Muscle of back (tissue), 11 donors: ENCODE measurements around the gene PGBD5. TPM values are rescaled to one million over a fixed set of nuclear protein-coding genes. Genes with fewer than 3 reads are reported as not detected.

Experiments
- DNase-seq, 3 donors: peaks; one replicate each; pipeline versions ENCODE4 v3.0.0 to v3.0.0-alpha.2; 2013
- polyA plus RNA-seq, 10 donors: library from polyadenylated mRNA; unstranded; fragments of 120-200 nt; gene quantifications; one replicate each; pipeline ENCODE4 v1.2.1, GENCODE V29; 2013; ENCODE audit not compliant: insufficient read length in 10 of 10

PGBD5 gene
- polyA plus RNA-seq, 10 donors, result 5.2 to 39.1 (median 20.1) TPM

DNA sequence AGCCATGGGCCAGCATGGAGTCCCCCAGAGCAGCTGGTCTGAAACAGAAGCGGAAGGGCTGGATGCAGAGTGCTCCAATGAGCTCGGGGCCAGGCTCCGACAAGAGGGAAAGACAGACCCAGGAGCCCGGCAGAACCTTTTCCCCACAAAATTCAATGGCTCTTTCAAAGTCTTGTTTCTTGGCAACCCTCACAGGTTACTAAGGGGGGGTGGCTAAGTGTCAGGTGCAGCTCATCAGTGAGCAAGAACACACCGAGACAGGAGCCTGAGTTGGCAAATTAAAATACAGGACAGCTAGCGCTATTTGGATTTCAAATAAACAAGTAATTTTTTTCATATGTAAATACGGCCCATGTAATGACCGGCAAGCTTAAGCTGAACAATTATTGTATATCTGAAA lies 27.3 kb downstream of the PGBD5 start:
- no peak for DNase-seq

DNA sequence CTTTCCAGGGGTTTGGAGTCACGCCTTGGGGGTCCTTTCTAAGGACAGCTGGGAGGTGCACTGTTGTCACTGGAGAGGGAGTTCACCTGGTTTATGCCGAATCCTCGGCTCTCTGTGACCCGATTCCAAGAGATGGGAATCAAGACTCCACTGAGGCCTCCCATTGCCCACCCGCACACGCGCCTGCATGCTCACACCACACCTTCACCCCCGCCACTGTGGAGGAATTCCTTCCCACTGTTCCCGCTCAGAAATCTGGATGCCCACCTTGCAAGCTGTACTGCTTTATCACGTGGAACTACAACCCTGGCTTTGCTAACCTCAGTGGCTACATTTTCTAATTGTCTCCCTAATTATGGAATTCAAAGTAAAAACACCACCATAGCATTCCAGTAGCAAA lies 29.2 kb downstream of the PGBD5 start:
- DNase-seq, result no peak

DNA sequence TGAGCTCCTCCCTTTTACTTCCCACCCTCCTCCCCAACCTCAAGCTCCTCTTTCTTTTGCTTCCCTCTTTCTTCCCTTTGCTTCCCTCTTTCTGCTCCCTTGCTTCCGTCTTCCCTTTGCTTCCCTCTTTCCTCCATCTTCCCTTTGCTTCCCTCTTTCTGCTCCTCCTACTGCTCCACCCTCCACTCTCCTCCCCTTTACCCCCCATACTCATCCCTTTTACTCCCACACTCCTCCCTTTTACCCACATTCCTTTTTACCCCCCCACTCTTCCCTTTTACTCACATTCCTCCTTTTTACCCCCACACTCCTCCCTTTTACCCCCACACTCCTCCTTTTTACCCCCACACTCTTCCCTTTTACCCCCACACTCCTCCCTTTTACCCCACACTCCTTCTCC lies 30.2 kb downstream of the PGBD5 start:
- DNase-seq, result no peak

DNA sequence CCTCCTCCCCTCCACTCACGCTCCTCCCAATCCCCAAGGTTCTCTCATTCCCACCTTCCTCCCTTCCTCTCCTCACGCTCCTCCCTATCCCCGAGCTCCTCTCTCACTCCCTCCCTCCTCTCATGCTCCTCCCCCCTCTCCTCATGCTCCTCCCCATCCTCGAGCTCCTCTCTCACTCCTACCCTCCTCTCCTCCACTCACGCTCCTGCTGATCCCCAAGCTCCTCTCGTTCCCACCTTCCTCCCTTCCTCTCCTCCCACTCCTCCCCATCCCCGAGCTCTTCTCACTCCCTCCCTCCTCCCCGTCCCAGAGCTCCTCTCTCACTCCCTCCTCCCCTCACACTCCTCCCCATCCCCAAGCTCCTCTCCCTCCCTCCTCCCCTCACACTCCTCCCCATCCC lies 31.4 kb downstream of the PGBD5 start:
- no peak for DNase-seq

DNA sequence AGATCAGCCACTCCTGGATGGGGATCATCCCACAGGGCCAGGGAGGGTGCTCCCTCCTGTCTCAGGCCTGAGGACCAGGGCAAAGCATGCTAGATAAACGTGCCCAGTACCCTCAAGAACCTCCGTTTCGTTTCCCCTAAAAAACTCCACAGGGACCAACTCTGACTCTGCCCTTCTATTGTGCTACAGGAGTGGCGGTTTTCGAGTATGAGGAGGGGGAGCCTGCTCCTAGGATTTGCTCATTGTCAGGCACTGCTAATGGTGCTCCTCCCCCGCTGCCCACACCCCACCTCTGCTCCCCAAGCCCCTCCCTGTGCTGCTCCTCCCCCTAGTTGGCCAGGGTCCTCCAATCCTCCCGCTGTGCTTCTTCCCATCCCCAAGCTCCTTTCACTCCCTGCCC lies 32.0 kb downstream of the PGBD5 start:
- DNase-seq, result no peak

DNA sequence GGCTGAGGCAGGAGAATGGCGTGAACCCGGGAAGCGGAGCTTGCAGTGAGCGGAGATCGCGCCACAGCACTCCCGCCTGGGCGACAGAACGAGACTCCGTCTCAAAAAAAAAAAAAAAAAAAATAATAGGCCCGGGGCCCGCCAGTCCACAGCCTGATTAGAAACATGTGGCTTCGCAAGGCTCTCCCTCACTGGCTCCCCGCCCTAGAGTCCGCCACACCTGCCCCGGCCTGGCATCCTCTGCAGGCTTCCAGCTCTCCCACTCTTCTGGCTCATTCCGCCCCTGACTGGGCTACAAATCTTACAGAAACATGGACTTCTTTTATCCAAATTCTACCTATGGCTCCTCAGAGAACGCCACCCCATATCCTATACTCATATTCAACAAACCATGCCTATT lies 32.4 kb downstream of the PGBD5 start:
- DNase-seq, result no peak

DNA sequence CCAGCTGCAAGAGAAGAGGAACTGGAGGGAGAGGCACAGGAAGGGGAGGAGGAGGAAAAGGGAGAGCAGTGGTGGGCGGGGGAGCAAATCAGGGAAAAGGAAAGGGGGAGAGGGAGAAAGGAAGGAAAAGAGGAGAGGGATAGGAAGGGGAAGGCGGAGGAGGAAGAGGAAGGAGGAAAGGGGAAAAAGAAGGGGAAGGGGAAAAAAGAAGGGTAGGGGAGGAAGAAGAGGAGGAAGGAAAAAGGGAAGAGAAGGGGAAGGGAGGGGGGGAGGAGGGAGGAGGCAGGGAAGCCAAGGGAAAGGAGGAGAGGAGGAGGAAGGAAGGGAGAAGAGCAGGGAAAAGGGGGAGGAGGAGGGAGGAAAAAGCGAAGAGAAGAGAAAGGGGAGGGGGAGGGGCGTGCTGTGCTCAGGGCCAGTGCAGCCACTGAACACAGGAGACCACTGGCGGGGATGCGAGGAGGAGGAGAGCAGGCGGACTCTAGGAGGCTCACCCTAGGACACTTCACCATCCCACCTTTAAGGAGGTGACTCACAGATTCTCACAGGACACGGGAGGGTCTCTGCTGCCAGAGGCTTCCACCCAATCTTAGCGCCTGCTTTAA lies 33.1 kb downstream of the PGBD5 start:
- no peak for DNase-seq

DNA sequence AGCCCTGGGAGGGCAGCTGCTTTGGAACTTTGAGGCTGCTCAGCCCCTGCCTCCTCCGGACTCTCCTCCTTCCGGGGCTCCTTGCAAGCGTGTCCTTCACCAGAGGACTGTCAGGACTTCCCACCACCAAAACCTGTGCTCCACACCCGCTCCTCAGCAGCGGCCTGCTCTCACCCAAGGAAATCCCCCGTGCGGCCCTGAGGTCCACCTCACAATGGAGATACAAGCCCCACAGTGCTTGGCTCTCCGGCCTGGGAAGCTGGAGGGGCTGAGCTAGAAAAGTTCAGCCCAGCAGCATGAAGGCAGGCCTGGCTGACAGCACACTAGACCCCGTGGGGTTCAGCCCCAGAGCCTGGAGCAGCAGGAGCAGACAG lies 33.6 kb downstream of the PGBD5 start:
- no peak for DNase-seq

DNA sequence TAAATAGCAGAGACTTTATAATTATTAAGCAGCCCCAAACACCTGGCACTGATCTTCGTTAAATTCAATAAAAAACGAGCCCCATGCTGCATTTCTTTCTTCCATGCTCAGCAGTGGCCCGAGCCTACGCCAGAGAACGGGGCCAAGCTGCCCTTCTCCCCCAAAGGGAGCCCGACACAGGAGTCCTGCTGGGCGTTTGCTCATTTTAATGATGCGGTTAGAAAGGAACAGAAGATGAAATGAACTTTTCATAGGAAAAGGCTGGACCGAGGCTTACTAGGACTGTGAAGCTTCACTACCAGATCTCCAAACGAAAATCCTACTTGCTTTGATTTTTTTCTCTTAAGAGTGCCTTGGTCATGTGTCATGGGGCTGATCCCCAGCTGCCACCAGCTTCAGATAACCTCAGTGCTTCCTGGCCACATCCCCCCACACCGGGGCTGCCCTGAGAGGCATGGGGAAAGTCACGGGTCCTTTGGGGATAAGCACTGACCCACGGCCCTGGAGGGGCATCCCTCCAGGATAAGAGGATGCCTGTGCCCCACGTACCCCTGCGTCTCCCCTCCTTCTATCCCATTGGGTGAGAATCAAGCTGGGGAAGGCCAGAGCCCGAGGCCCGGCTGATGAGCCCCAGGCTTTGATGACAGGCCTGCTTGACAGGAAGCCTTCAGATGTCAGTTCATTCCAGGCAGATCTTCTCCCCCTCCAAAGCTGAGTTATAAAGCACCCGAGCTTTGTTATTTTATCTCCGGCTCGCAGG lies 34.2 kb downstream of the PGBD5 start:
- DNase-seq, result no peak

DNA sequence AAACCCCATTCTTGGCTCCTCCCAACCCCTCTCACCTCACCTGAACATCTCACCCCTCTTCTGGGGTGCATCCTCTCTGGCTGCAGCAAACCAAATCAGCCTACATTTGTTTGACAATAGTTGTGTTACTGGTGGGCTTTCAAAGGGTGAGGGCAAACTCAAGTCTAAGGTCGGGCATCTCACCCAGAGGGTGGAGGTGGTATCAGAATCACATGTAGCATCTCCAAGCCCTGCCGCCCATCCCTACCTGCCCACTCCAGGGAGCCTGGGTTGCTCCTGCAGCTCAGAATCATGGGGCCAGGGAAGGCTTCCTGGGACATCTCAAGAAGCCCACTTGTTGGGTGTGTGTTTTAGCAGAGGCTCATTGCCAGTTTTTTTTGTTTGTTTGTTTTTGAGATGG lies 35.8 kb downstream of the PGBD5 start:
- no peak for DNase-seq

DNA sequence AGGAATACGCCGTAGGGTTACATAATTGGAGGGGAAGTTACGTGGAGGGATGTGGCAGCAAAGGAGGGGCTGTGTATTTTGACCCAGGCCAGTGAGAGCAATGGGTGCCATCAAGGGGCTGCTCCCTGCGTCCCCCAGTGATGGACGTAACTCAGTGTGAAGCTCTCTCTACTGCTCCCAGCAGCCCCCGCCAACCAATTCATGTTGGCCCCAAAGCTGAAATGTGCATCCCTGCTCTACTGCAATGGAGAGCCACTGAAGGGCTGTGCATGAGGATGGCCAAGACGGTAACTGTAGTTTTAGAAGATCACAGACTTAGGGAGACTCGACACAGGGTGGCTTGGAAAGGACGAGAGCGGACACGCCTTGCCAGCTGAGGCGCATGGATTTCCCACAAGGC lies 38.3 kb downstream of the PGBD5 start:
- DNase-seq, result no peak

DNA sequence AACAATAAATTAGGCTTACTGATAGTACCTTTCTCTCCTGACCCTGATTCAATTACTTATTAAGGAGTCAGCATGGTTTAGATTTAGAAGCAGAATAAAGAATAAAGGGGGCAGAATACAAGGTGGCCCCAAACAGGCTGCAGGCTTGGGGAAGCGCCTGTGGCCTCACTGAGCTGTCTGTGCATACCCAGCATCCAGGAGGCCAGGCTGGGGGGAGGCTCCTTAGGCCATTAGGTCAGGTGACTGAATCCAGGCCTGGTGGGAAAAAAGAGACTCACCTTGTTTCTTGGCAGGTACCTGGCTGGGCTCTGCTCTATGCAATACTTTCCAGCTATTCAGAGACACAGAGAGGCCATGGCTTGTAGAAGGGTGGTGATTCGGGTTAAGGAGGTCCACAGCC lies 38.8 kb downstream of the PGBD5 start:
- no peak for DNase-seq

DNA sequence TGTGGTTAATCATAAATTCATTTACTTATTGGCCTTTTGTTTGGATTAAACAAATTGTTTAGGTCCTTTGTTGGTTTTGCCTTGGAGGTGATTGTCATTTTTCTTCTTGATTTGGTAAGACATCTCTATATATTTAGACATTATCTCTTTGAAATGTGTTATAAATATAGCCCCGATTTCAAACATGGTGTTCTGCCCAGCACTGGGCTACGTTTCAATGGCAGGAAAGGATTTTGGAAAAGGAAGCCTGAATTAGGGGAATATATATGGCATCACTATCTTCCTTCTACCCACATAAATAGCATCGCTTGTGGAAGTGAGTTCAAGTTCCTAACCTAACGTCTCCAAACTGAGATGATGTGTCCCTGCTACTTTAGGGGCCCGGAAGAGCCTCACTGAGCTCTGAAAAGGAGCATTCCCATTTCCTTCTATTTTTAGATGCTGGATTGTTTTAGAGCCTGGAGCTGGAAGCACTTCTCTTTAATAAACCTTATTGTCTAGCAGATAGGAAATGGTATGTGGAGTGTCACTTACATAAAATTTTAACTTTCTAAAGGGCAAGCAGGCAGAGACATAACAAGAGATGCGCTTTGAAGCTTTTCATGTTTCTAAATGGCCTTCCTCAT lies 39.4 kb downstream of the PGBD5 start:
- no peak for DNase-seq

DNA sequence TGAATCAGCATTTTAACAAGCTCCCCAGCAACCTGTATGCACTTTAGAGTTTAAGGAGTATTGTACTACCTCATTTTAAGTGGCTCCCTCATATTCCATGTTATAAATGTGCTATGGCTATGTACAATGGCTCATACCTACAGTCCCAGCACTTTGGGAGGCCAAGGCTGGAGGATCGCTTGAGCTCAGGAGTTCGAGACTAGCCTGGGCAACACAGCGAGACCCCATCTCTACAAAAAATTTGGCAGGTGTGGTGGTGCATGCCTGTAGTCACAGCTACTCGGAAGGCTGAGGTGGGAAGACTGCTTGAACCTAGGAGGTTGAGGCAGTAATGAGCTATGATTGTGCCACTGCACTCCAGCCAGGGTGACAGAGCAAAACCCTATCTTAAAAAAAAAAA lies 40.2 kb downstream of the PGBD5 start:
- no peak for DNase-seq

DNA sequence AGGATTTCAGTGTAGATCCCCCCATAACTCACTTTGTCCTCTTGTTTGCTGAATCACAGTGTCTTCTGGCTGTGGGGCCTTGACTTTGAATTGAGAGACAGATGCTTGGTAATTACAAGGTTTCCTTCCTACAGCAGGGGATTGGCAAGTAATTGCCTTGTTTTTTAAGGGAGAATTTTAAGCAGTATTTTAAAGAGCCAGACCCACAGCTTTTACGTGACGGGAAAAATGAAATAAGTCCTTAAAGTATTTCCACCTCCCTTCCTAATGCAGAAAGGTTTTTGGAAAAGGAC lies 41.0 kb downstream of the PGBD5 start:
- DNase-seq, result no peak

DNA sequence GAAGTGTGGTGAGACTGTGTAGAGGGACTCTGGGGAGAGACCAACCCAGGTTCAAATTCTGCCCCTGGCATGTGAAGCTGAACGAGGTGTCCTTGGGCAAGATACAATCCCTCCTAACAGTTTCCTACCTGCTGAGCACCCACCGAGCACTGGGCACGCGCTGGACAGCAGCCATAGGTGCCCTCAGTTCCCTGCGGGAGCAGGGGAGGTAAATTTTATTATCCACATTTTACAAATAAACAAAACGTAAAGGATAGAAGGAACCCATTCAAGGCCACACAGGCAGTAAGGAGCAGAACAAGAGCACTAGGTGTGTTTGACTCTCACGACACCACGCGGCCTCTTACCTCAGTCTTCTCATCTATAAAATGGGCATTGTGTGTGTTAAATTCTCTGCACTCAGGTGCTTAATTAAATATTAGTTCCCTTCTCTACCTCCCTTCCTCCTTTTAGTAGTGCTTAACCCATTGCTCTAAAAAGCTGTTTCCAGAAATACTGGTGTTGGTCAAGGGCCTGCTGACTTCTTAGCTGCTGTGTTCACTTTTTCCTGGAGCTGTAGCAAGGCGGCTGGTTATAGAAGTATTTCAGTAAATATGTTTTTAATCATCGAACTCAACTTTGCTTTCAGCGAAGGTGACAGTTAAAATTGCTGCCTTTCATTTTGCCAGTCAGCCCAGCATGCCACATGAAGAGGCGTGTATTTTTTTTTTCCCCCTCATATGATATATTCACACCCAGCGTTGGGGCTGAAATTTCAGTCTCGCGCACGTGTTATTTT lies 41.6 kb downstream of the PGBD5 start:
- DNase-seq, result no peak

DNA sequence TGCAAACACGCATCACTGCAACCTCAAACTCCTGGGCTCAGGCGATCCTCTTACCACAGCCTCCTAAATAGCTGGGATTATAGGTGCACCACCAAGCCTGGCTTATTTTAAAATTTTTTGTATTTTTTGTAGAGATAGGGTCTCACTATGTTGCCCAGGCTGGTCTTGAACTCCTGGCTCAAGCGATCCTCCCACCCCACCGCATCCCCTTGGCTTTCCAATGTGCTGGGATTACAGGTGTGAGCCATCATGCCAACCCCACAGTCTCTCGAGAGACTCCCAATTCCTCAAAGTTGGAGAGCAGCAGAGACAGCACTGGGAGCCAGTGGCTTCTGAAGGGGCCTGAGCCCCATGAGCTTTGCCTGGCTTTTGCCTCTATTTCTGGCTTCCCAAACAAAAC lies 42.7 kb downstream of the PGBD5 start:
- no peak for DNase-seq

DNA sequence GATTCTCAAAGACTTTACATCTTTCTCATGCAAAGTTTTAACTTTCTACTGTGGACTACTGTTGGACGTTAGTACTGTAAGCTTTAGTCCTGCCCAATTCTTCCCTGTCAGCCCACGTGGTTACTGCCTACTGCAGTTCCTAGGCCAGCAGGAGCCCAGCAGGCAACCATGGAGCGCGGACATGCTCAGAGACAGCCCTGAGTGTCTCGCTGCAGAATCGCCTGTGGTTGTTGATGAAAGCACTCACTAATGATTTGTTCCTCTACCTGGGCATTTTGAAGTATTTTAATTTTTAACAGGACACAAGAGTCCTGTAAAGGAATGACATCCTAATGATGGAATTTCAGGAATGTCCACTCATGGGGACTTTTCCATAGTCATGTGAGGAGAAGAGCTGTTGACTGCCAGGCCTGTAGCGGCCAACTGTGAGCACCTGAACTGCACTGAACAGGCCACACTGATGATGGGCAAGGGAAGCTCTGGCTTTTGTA lies 44.1 kb downstream of the PGBD5 start:
- no peak for DNase-seq

DNA sequence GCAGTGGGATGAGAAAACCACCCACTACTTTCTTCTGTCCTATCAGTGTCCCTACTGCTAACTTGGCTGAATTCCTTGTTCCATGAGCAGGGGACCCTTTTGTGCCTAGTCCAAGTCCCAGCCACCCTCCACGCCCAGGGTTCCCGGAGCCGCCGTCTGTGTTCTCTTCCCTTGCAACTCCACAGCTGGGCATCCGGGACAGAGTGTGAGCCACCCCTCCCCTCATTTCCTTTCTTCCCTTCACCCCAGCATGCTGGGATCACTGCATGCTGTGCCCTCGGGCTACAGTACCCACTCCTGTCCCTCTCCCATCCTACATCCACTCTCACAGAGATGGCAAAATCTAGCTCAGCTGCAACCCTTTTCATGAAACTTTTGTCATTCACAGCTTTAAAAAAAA lies 44.5 kb downstream of the PGBD5 start:
- DNase-seq, result no peak

DNA sequence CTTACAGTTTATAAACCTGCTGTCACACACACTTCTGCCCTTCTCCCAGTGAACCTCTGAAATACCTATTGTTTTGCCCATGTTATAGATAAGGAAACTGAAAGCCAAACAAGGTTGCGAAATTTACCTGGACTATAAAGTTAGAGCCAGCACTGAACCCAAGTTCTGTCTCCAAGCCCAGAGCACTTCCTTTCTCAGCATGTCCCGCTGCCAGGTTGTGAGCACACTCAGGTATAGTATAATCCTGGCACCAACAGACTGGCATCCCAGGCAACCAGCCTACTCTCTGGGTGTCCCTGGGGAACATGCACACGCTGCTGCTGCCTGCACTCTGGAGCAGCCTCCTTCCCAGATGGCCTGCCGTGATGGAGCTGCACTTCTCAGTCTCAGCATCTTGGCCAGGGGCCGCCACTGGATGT lies 45.1 kb downstream of the PGBD5 start:
- DNase-seq, result no peak

DNA sequence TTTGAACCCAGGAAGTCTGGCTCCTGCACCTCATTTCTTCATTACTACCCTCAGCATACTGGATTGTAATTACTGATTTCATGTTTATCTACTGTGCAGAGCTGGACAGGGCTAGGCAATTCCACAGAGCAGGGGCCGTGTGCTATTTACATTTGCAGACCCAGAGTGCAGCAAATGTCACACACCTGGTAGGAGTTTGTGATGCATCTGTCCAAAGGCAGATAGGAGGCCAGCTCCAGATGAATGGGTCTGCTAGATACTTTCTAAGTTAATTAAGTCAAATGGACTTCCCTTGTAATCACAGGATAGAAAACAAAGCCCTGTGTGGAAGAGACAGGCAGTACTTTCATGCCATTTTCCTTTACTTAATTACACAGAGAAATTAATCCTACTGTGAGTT lies 46.2 kb downstream of the PGBD5 start:
- no peak for DNase-seq

DNA sequence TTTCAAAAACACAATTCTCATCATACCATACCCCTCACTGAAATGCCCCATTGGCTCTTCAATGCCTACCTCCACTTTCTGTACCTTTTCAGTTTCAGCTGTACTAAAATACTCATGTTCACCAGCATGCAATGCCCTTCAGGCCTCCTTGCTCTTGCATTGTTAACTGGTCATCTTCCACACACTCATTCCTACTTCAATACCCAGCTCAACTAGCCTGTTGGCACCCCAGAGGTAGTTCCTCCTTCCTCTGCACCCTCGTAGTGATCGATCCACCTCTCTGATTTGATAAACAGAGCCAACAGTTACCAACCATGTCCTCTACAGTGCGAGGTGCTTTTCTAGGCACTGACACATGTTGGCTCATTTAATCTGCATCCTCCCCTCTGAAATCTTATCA lies 46.7 kb downstream of the PGBD5 start:
- no peak for DNase-seq

DNA sequence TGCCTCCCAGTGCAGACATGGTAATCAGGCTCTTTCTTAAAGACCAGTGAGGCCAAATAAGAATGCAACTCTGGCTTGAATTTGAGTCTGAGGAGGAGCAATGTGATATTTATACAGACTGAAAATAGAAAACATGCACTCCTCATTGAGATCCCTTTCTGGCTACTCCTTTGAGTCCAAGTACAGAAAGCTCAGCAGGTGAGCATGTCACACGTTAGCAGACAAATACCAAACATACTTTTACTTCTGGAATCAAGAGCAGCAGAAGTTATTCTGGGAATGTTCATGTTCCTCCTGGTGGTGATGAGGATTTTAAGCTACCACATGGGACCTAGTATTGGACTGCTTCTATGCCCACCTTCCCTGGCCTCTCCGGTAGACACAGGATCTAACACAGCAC lies 48.3 kb downstream of the PGBD5 start:
- no peak for DNase-seq
